Esophagus muscularis mucosa (tissue), 4 donors: ENCODE results near the gene ARL11.

ENCODE experiments used
- EP300 ChIP-seq: sonication (generic); formaldehyde crosslinking; IDR thresholded peaks from one replicate; pipeline ENCODE4 v1.6.1; 2017; ENCODE audit warnings: antibody characterized with exemption
- POLR2A ChIP-seq: fragments of 450-650 bp; IDR thresholded peaks from one replicate; pipeline ENCODE4 v1.6.1; 2017; ENCODE audit warnings: antibody characterized with exemption, moderate library complexity, mild to moderate bottlenecking, low read depth
- POLR2AphosphoS5 ChIP-seq, 2 donors: sonication (generic); formaldehyde crosslinking; IDR thresholded peaks; one replicate each; pipeline ENCODE4 v1.6.1; 2017; ENCODE audit warnings: antibody characterized with exemption in 2 of 2
- TF ChIP-seq, protein P1 (sequence below), 3 experiments: fragments of 200-600 bp in 2 of 3; fragments of 450-650 bp in 1 of 3; sonication (generic) in 2 of 3; IDR thresholded peaks; one replicate each; pipeline ENCODE4 v1.5.1; 2017 to 2019; ENCODE audit warnings: antibody characterized with exemption in 3 of 3, mild to moderate bottlenecking in 2 of 3, moderate library complexity in 1 of 3

DNA sequence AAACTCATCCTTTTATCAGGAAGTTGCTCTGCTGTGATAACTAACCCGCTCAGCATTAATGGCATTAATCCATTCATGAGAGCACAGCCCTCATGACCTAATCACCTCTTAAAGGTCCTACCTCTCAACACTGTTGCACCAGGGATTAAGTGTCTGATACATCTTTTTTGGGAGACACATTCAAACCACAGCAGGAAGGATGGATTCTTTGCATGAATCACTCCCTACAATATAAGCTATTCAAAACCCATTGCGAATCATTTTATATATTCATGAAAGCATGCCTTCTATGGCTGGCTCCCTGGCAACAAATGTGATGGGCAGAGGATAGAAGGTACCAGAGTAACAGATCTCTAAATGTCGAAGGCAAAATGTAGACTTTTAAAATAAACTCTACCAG is 27.6 kb downstream of the ARL11 start:
- TF ChIP-seq, protein P1, sequence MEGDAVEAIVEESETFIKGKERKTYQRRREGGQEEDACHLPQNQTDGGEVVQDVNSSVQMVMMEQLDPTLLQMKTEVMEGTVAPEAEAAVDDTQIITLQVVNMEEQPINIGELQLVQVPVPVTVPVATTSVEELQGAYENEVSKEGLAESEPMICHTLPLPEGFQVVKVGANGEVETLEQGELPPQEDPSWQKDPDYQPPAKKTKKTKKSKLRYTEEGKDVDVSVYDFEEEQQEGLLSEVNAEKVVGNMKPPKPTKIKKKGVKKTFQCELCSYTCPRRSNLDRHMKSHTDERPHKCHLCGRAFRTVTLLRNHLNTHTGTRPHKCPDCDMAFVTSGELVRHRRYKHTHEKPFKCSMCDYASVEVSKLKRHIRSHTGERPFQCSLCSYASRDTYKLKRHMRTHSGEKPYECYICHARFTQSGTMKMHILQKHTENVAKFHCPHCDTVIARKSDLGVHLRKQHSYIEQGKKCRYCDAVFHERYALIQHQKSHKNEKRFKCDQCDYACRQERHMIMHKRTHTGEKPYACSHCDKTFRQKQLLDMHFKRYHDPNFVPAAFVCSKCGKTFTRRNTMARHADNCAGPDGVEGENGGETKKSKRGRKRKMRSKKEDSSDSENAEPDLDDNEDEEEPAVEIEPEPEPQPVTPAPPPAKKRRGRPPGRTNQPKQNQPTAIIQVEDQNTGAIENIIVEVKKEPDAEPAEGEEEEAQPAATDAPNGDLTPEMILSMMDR (IDR thresholded peaks at IDR 0.05) = no peak
- no peak for TF ChIP-seq POLR2A
- TF ChIP-seq POLR2AphosphoS5 (IDR thresholded peaks at IDR 0.05) = no peak
- no peak for TF ChIP-seq EP300
